Activated T-cell treated with anti-CD3 and anti-CD28 coated beads, Interleukin-2, amount 50 U/mL, for 4 hours (primary cell): Measurements from ENCODE around the gene MARCHF10. TPM values are rescaled to one million over a fixed set of nuclear protein-coding genes. Genes with fewer than 3 reads are reported as not detected.

Experiments
- ATAC-seq, 2 donors: fragments of 200-7000 bp; cut with Tn5 transposase; one replicate each; pipeline ENCODE4 v1.10.0; 2021
- DNase-seq: peaks from one replicate; pipeline ENCODE4 v3.0.0-alpha.2; 2020
- H3K27me3 Mint-ChIP-seq: one replicate; pipeline ENCODE4 v1.8.0; 2021; ENCODE audit warnings: low read depth, mixed read lengths
- H3K36me3 Mint-ChIP-seq: one replicate; pipeline ENCODE4 v1.8.0; 2022; ENCODE audit warnings: mixed read lengths; ENCODE audit not compliant: insufficient read depth
- H3K4me1 Mint-ChIP-seq: one replicate; pipeline ENCODE4 v1.8.0; 2021; ENCODE audit warnings: low read depth, mixed read lengths
- H3K4me3 Mint-ChIP-seq: one replicate; pipeline ENCODE4 v1.8.0; 2021; ENCODE audit warnings: mild to moderate bottlenecking, moderate library complexity, mixed read lengths
- H3K9me3 Mint-ChIP-seq: one replicate; pipeline ENCODE4 v1.8.0; 2021; ENCODE audit warnings: mixed read lengths
- total RNA-seq, 3 donors: library from RNA; stranded (reverse); gene quantifications; one replicate each; pipeline ENCODE4 v1.2.1, GENCODE V29; 2021

Gene MARCHF10
- total RNA-seq, 3 donors from 2014 or later: not detected

- Mint-ChIP-seq H3K9me3 (no peaks in the 10 kb centered on the region), H3K4me1 (peaks cover 3% of the 10 kb centered on the region), H3K36me3 (no peaks in the 10 kb centered on the region), H3K27me3 (peaks cover 6% of the 10 kb centered on the region), H3K4me3 (no peak overlapping the region)
- ATAC-seq (no peak), DNase-seq (no peak)
These were observed 18.8 kb upstream of the MARCHF10 start for GRCh38 chr17:62826956-62827355.

GRCh38 chr17:62825182-62825581, 17.1 kb upstream of the MARCHF10 start:
- no peak for ATAC-seq
- Mint-ChIP-seq H3K9me3 (no peaks in the 10 kb centered on the region), H3K4me1 (peaks cover 3% of the 10 kb centered on the region), H3K4me3 (no peak overlapping the region), H3K27me3 (peaks cover 3% of the 10 kb centered on the region), H3K36me3 (no peaks in the 10 kb centered on the region)
- no peak for DNase-seq

DNA sequence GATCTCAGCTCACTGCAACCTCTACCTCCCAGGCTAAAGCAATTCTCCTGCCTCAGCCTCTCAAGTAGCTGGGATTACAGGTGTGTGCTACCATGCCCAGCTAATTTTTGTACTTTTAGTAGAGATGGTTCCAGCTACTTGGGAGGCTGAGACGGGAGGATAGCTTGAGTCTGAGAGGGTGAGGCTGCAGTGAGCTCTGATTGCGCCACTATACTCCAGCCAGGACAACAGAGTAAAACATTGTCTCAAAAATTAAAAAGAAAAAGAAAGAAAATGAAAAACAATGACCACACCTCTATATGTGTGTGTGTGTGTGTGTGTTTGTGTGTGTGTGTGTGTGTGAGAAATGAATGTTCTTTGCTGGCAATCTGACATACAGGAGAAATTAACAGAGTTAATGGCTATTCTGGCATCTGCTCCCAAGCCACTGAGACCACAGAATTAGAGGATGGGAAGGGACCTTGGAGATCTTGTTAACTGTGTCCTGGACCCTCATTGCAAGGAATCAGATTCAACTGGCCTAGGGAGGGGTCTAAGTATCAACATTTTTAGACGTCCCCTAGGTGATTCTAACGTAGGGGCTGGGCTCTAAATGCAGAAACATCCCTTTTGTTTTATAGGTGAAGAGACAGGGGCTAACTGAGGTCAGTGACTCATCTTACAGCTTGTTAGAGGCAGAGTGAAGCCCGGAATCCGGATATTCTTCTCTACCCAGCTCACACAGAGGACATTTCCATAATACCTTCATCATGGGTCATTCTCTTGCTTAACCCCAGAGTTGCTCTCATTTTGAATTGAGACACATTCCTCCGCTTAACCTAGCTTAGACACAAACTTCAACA, 16.4 kb upstream of the MARCHF10 start:
- no peak for ATAC-seq
- Mint-ChIP-seq H3K9me3 (no peaks in the 10 kb centered on the region), H3K27me3 (peaks cover 7% of the 10 kb centered on the region), H3K36me3 (no peaks in the 10 kb centered on the region), H3K4me1 (peaks cover 3% of the 10 kb centered on the region), H3K4me3 (no peak overlapping the region)
- no peak for DNase-seq

DNA sequence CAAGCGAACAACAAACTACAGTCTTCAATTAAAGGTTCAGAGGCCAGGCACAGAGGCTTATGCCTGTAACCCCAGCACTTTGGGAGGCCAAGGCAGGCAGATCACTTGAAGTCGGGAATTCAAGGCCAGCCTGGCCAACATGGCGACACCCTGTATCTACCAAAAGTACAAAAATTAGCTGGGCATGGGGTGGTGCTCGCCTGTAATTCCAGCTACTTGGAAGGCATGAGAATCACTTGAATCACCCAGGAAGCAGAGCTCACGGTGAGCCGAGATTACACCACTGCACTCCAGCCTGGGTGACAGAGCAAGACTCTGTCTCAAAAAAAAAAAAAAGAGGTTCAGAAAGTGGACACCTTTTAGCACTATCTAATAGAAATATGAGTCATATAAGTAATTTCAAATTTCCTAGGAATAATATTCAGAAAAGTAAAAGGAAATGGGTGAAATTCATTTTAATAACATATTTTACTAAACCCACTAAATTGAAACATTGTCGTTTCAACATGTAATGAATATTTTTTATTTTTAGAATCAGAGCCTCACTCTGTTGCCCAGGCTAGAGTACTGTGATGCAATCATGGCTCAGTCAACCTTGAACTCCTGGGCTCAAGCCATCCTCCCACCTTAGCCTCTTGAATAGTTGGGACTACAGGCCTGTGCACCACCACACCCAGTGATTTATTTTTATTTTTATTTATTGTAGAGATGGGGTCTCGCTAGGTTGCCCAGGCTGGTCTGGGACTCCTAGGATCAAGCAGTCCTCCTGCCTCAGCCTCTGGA, 15.2 kb upstream of the MARCHF10 start:
- ATAC-seq: no peak
- H3K9me3 Mint-ChIP-seq: no peaks in the 10 kb centered on the region
- no peak overlapping the region for H3K4me3 Mint-ChIP-seq
- DNase-seq: no peak
- no peaks in the 10 kb centered on the region for H3K36me3 Mint-ChIP-seq
- peaks cover 15% of the 10 kb centered on the region for H3K27me3 Mint-ChIP-seq
- H3K4me1 Mint-ChIP-seq: peaks cover 3% of the 10 kb centered on the region

- H3K36me3 Mint-ChIP-seq: no peaks in the 10 kb centered on the region
- no peak for DNase-seq
These were observed 14.2 kb upstream of the MARCHF10 start for GRCh38 chr17:62822080-62822904.

GRCh38 chr17:62821189-62822079, 13.3 kb upstream of the MARCHF10 start:
- Mint-ChIP-seq H3K4me1 (no peaks in the 10 kb centered on the region), H3K36me3 (no peaks in the 10 kb centered on the region), H3K9me3 (no peaks in the 10 kb centered on the region), H3K27me3 (peaks cover 17% of the 10 kb centered on the region), H3K4me3 (no peak overlapping the region)
- no peak for ATAC-seq
- DNase-seq: no peak

More at GRCh38 chr17:62822080-62822904, 14.2 kb upstream of the MARCHF10 start:
- Mint-ChIP-seq H3K27me3 (peaks cover 16% of the 10 kb centered on the region), H3K4me3 (no peak overlapping the region), H3K4me1 (no peaks in the 10 kb centered on the region), H3K9me3 (no peaks in the 10 kb centered on the region)
- ATAC-seq: no peak

GRCh38 chr17:62819511-62820221, 11.6 kb upstream of the MARCHF10 start:
- DNase-seq: no peak
- no peak for ATAC-seq

DNA sequence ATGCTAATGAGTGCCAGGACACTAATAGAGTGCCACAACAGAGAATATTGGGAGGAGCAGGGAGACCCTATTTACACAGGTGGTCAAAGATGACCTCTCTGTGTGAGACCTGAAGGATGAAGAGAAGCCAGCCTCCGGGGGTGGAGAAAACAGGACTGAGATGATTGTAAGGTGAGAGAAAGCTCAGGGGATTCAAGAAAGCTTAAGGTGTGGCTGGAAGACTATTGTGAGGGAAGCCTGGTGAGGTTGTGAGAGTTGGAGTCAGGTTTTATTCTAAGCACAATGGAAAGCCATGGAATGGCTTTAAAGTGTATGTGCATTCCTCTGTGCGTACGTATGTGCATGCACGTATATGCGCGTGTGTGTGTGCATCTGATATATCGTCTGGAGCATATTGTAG, 10.4 kb upstream of the MARCHF10 start:
- Mint-ChIP-seq H3K4me3 (no peak overlapping the region), H3K36me3 (no peaks in the 10 kb centered on the region), H3K4me1 (no peaks in the 10 kb centered on the region), H3K27me3 (peaks cover 20% of the 10 kb centered on the region), H3K9me3 (peaks cover 7% of the 10 kb centered on the region)
- no peak for DNase-seq
- no peak for ATAC-seq

More at GRCh38 chr17:62819511-62820221, 11.6 kb upstream of the MARCHF10 start:
- H3K4me1 Mint-ChIP-seq: no peaks in the 10 kb centered on the region
- no peaks in the 10 kb centered on the region for H3K9me3 Mint-ChIP-seq
- H3K27me3 Mint-ChIP-seq: peaks cover 18% of the 10 kb centered on the region
- H3K4me3 Mint-ChIP-seq: no peak overlapping the region
- no peaks in the 10 kb centered on the region for H3K36me3 Mint-ChIP-seq

DNA sequence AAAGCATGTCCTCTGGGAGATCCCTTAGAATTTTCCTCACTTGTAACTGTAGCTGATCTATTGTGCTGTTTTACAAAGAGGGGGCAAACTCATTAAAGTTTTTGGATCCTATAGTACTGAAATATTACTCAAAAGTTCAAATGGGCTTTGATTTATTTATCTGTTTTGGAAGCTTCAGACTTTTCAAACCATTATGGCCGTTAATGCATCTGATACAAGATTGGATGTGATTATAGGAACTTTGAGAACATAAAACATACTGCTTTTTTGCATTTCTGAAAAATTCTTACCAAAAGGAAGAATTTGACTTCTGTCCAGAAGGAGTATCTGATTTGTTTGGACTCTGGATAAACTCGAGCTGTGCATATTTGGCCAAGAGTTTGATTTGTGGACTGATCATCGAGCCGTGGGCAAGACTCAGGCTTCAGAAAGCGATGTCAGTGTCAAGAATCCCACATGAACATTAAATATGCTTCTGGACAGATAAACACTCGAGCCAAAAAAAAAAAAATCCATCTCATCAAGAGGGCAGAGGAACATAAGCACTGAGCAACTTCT, 8.2 kb upstream of the MARCHF10 start:
- Mint-ChIP-seq H3K9me3 (peaks cover 10% of the 10 kb centered on the region), H3K4me1 (no peaks in the 10 kb centered on the region), H3K4me3 (no peak overlapping the region), H3K27me3 (peaks cover 22% of the 10 kb centered on the region), H3K36me3 (no peaks in the 10 kb centered on the region)
- no peak for DNase-seq
- no peak for ATAC-seq

GRCh38 chr17:62809656-62810055, 1.5 kb upstream of the MARCHF10 start:
- ATAC-seq: no peak
- H3K36me3 Mint-ChIP-seq: no peaks in the 10 kb centered on the region
- peaks cover 42% of the 10 kb centered on the region for H3K27me3 Mint-ChIP-seq
- no peak for DNase-seq
- H3K4me3 Mint-ChIP-seq: no peak overlapping the region
- H3K9me3 Mint-ChIP-seq: peaks cover 11% of the 10 kb centered on the region
- peaks cover 4% of the 10 kb centered on the region for H3K4me1 Mint-ChIP-seq

DNA sequence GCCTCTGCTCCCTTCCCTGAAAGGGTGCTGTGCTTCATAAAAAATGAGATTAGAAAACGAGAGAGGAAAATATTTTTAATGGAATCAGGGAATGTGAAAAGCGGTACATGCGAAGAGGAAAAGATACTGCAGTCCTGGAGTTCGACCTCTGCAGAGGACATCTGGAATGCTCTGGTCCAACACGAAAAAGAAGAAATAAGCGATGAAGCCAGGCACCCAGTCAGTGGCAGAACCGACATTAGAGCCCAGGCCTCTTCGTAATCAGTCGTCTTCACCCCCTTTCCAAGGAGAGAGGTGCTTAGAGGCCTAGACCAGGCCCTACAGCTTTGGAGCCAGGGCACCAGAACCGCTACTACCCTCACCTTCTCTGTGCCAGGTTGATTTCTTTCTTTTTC, 459 bp upstream of the MARCHF10 start:
- Mint-ChIP-seq H3K27me3 (peaks cover 49% of the 10 kb centered on the region), H3K4me1 (peaks cover 4% of the 10 kb centered on the region), H3K9me3 (peaks cover 5% of the 10 kb centered on the region), H3K36me3 (no peaks in the 10 kb centered on the region), H3K4me3 (no peak overlapping the region)
- ATAC-seq (no peak), DNase-seq (no peak)

DNA sequence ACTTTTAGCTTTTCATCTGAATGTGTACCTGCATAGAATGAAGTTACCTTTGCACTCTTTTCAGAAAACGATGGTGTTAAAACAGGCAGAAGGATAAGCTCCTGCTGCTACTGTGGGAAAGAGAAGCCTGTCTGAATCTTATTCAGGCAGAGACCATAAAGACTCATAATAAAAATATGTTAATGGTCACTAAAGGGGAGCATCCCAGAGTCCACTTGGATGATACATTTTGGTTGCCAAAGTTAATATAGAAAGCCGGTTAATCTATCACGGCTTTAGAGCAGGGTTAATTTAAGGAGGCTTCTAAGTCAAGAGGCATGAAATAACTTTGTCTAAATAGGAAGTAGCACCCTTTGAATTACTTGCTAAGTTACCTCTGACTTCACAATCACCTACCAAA, 2.9 kb downstream of the MARCHF10 start:
- ATAC-seq (no peak), DNase-seq (no peak)
- Mint-ChIP-seq H3K4me3 (no peak overlapping the region), H3K36me3 (no peaks in the 10 kb centered on the region), H3K27me3 (peaks cover 54% of the 10 kb centered on the region), H3K4me1 (peaks cover 4% of the 10 kb centered on the region), H3K9me3 (no peaks in the 10 kb centered on the region)

DNA sequence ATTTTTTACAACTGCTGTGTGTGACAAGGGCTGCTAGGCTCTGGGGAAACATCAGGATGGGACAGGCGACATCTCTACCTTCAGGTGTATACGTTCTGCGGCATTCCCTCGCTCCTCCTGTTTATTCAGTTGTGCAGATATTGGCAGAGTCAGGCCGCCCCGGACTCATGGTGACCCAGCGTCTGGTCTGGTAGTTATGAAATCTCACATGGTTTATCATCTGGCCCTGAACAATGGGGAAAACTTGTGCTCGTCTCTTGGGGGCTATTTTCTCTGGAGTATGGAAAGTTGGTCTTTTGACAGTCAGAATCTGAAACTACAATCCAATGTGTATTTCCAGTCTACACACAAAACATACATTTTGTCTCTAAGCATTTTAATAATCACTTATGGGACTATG, 3.3 kb downstream of the MARCHF10 start:
- DNase-seq: no peak
- H3K4me3 Mint-ChIP-seq: no peak overlapping the region
- H3K36me3 Mint-ChIP-seq: no peaks in the 10 kb centered on the region
- no peak for ATAC-seq
- peaks cover 4% of the 10 kb centered on the region for H3K4me1 Mint-ChIP-seq
- H3K27me3 Mint-ChIP-seq: peaks cover 54% of the 10 kb centered on the region
- no peaks in the 10 kb centered on the region for H3K9me3 Mint-ChIP-seq
